Vagina (tissue), 2 donors: Measurements from ENCODE around the gene ADGRA1. TPM values are rescaled to one million over a fixed set of nuclear protein-coding genes. Genes with fewer than 3 reads are reported as not detected.
"Not testable (repeated sequence)": the region's sequence is repeated elsewhere in the genome, so short reads cannot be mapped to it uniquely, and the experiment has no call there.

Experiments
- DNase-seq, 2 donors: peaks; one replicate each; pipeline ENCODE4 v3.0.0-alpha.2; 2017; ENCODE audit errors: extremely low spot score in 2 of 2
- H3K27ac ChIP-seq: fragments of 200-600 bp; sonication (generic); one replicate; pipeline ENCODE4 v1.5.1; 2019
- H3K27me3 ChIP-seq: fragments of 200-600 bp; sonication (generic); one replicate; pipeline ENCODE4 v1.5.1; 2019
- H3K36me3 ChIP-seq, 2 donors: fragments of 200-600 bp; sonication (generic); one replicate each; pipeline ENCODE4 v1.5.1; 2017 to 2019
- H3K4me1 ChIP-seq: fragments of 200-600 bp; sonication (generic); one replicate; pipeline ENCODE4 v1.5.1; 2019
- H3K4me3 ChIP-seq, 2 donors: fragments of 200-600 bp; sonication (generic); 1 replicate in 1 of 2; 2 replicates in 1 of 2; pipeline ENCODE4 v1.5.1; 2016 to 2019
- H3K9me3 ChIP-seq: fragments of 200-600 bp; sonication (generic); one replicate; pipeline ENCODE4 v1.5.1; 2019
- POLR2A ChIP-seq, 2 donors: fragments of 450-650 bp; IDR thresholded peaks; one replicate each; pipeline ENCODE4 v1.6.1; 2017; ENCODE audit warnings: antibody characterized with exemption in 2 of 2, mild to moderate bottlenecking in 2 of 2, moderate library complexity in 2 of 2
- POLR2AphosphoS5 ChIP-seq, 2 donors: sonication (generic); formaldehyde crosslinking; IDR thresholded peaks; one replicate each; pipeline ENCODE4 v1.9.0; 2017; ENCODE audit warnings: antibody characterized with exemption in 2 of 2, mild to moderate bottlenecking in 2 of 2, low read depth in 1 of 2; ENCODE audit not compliant: insufficient read depth in 1 of 2
- intact Hi-C: fragments of 100-400 bp; cut with DNase I; formaldehyde crosslinking; loops from one replicate; pipeline ENCODE4 v1.15.1; 2023
- total RNA-seq: library from RNA; depleted of rRNA; stranded (reverse); fragments of >200 nt; gene quantifications from one replicate; pipeline ENCODE4 v1.2.3, GENCODE V29; 2016
- TF ChIP-seq, protein P1 (sequence below), 3 experiments: fragments of 450-650 bp in 2 of 3; fragments of 200-600 bp in 1 of 3; sonication (generic) in 1 of 3; IDR thresholded peaks; one replicate each; pipeline ENCODE4 v1.5.1; 2017 to 2019; ENCODE audit warnings: antibody characterized with exemption in 3 of 3, mild to moderate bottlenecking in 2 of 3, moderate library complexity in 2 of 3

Gene ADGRA1
- total RNA-seq, 1 donor from 2014 or later, result 0.49 TPM

DNA sequence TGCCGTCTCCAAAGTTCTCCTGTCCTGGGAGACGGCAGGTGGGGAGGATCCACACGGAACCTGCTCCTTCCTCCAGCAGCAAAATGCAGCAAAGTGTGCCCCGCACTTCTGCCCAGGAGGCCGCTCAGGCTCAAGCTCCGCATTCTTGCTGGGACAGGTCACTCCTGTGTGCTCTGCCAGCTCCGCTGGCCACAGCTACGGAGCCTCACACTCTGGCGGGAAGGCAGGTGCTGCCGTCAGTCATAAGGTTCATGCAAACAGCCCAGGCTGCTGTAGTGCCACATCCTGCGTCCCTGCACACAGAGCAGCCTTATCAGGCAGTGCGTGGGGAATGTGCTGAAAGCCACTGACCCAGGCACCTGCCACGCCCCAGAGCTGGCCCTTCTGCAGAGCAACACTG, 22.4 kb downstream of the ADGRA1 start:
- Histone ChIP-seq H3K27me3 (no peaks in the 10 kb centered on the region), H3K4me1 (no peaks in the 10 kb centered on the region), H3K4me3 (no peak overlapping the region), H3K9me3 (peaks cover 6% of the 10 kb centered on the region), H3K27ac (no peak overlapping the region), H3K36me3 (no peaks in the 10 kb centered on the region)
- intact Hi-C loops, result no loop called here
- DNase-seq, result no peak
- no peak for TF ChIP-seq POLR2A (IDR thresholded peaks at IDR 0.05)
- TF ChIP-seq, protein P1, sequence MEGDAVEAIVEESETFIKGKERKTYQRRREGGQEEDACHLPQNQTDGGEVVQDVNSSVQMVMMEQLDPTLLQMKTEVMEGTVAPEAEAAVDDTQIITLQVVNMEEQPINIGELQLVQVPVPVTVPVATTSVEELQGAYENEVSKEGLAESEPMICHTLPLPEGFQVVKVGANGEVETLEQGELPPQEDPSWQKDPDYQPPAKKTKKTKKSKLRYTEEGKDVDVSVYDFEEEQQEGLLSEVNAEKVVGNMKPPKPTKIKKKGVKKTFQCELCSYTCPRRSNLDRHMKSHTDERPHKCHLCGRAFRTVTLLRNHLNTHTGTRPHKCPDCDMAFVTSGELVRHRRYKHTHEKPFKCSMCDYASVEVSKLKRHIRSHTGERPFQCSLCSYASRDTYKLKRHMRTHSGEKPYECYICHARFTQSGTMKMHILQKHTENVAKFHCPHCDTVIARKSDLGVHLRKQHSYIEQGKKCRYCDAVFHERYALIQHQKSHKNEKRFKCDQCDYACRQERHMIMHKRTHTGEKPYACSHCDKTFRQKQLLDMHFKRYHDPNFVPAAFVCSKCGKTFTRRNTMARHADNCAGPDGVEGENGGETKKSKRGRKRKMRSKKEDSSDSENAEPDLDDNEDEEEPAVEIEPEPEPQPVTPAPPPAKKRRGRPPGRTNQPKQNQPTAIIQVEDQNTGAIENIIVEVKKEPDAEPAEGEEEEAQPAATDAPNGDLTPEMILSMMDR (IDR thresholded peaks at IDR 0.05), result no peak
- no peak for TF ChIP-seq POLR2AphosphoS5 (IDR thresholded peaks at IDR 0.05; ENCODE audit: insufficient read depth in 1 of 2, low read depth in 1 of 2)

DNA sequence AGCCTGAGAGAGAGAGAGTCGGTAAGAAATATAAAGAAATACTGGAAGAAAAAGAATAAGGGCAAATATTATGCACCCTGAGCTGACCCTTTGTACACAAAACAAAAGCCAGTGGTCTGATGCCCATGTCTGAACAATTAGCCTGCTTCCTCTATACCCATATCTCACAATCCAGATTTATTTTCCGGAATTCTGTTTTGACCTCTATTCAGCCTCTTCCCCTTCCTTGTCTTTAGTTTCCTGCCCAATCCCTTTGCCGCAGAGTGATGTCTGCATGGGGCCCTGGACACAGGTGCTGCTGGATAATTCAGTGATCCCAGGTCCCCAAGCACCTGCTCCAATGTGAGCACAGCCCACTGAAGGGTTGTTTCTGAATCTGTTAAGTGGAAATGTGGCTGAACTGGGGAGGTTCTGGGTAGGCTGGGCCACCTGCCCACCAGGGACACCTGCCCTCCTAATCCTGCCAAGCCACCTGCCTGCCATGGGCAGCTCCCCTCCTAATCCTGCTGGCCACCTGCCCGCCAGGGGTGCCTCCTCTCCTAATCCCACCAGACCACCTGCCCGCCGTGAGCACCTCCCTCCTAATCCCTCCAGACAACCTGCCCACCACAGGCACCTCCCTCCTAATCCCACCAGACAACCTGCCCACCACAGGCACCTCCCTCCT, 23.0 kb downstream of the ADGRA1 start:
- intact Hi-C loops, result no loop called here
- no peak overlapping the region for H3K4me3 ChIP-seq
- peaks cover 6% of the 10 kb centered on the region for H3K9me3 ChIP-seq
- DNase-seq, result no peak
- H3K27me3 ChIP-seq, result no peaks in the 10 kb centered on the region
- no peaks in the 10 kb centered on the region for H3K4me1 ChIP-seq
- no peak for TF ChIP-seq POLR2AphosphoS5 (IDR thresholded peaks at IDR 0.05; ENCODE audit: insufficient read depth in 1 of 2, low read depth in 1 of 2)
- no peak for TF ChIP-seq POLR2A (IDR thresholded peaks at IDR 0.05)
- TF ChIP-seq, protein P1 (IDR thresholded peaks at IDR 0.05), result no peak
- no peak overlapping the region for H3K27ac ChIP-seq
- H3K36me3 ChIP-seq, result no peaks in the 10 kb centered on the region

DNA sequence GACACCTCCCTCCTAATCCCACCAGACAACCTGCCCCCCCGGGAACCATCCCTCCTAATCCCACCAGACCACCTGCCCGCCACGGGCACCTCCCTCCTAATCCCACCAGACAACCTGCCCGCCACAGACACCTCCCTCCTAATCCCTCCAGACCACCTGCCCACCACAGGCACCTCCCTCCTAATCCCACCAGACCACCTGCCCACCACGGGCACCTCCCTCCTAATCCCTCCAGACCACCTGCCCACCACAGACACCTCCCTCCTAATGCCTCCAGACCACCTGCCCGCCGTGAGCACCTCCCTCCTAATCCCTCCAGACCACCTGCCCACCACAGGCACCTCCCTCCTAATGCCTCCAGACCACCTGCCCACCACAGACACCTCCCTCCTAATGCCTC, 23.9 kb downstream of the ADGRA1 start:
- H3K4me3 ChIP-seq, intact Hi-C loops: not testable (repeated sequence)

DNA sequence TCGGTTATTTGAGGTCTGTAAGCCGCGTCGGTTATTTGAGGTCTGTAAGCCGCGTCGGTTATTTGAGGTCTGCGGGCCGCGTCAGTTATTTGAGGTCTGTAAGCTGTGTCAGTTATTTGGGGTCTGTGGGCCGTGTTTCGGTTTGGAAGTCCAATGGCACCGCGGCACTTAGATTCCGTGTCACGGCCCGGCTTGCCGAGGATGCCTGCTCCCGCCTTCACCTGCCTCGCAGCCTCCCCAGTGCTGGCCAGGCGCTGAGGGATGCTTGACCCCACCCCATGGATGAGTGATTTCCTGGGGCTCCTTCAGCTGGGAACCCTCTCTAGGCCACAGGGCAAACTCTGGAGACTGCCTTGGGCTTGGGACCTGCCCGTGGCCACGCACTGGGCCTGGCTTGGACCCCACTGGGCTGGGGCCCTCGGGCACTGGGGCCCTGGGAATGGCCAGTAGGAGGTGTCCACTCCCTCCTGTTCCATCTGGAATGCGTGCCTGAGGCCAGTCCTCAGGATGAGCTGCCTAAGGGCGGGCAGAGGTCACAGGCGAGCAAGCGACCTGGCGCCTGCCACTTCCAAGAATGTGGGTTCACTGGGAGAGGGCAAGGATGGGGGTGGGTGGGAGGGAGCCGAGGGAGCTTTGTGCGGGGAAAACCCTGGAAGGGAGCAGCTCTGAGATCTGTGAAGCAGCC, 25.6 kb downstream of the ADGRA1 start:
- H3K27me3 ChIP-seq, result no peaks in the 10 kb centered on the region
- H3K9me3 ChIP-seq, result no peaks in the 10 kb centered on the region
- H3K4me3 ChIP-seq, result no peak overlapping the region
- H3K36me3 ChIP-seq, result no peaks in the 10 kb centered on the region
- TF ChIP-seq, protein P1 (IDR thresholded peaks at IDR 0.05), result no peak
- TF ChIP-seq POLR2AphosphoS5 (IDR thresholded peaks at IDR 0.05; ENCODE audit: insufficient read depth in 1 of 2, low read depth in 1 of 2) (no peak), POLR2A (IDR thresholded peaks at IDR 0.05) (no peak)
- intact Hi-C loops, result no loop called here
- H3K27ac ChIP-seq, result no peak overlapping the region
- H3K4me1 ChIP-seq, result no peaks in the 10 kb centered on the region
- DNase-seq, result no peak

More for the DNA sequence above, 23.9 kb downstream of the ADGRA1 start:
- H3K27ac ChIP-seq, DNase-seq, H3K36me3 ChIP-seq, H3K4me1 ChIP-seq, H3K27me3 ChIP-seq, H3K9me3 ChIP-seq: not testable (repeated sequence)

DNA sequence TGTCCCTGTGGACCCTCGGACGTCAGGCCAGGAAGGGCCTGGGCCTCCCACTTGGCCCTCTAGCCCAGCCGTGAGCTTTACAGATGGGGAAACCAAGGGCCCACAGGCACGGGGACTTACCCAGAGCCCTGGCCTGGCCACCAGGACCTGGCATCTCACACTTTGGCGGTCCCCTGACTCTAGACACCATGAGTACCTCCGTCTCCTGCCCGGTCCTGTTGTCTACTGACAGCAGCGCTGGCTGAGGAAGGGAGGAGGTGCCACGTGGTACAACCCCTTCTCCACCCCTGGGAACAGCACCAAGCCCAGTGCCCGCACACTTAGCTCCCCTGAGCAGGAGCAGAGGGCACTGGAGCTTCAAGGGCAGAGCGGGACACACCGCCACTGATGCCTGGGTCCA, 26.1 kb downstream of the ADGRA1 start:
- DNase-seq, result no peak
- H3K4me1 ChIP-seq, result no peaks in the 10 kb centered on the region
- H3K27ac ChIP-seq, result no peak overlapping the region
- H3K9me3 ChIP-seq, result no peaks in the 10 kb centered on the region
- no peaks in the 10 kb centered on the region for H3K36me3 ChIP-seq
- H3K27me3 ChIP-seq, result no peaks in the 10 kb centered on the region
- no peak overlapping the region for H3K4me3 ChIP-seq
- intact Hi-C loops, result no loop called here
- TF ChIP-seq POLR2A (IDR thresholded peaks at IDR 0.05), result no peak
- TF ChIP-seq, protein P1 (IDR thresholded peaks at IDR 0.05), result no peak
- no peak for TF ChIP-seq POLR2AphosphoS5 (IDR thresholded peaks at IDR 0.05; ENCODE audit: insufficient read depth in 1 of 2, low read depth in 1 of 2)
